Mucosa of descending colon (tissue), 3 donors: ENCODE measurements around the gene PSTPIP2. TPM values are rescaled to one million over a fixed set of nuclear protein-coding genes. Genes with fewer than 3 reads are reported as not detected.
"Not testable (repeated sequence)": the region's sequence is repeated elsewhere in the genome, so short reads cannot be mapped to it uniquely, and the experiment has no call there.

Source experiments
- ATAC-seq: fragments of 200-7000 bp; cut with Tn5 transposase; one replicate; pipeline ENCODE4 v1.9.1; 2020; ENCODE audit warnings: mild to moderate bottlenecking, moderate library complexity
- DNase-seq, 3 donors: peaks; one replicate each; pipeline ENCODE4 v3.0.0-alpha.2; 2020
- H3K36me3 ChIP-seq: fragments of 200-600 bp; one replicate; pipeline ENCODE4 v1.8.0; 2021; ENCODE audit warnings: low read depth, mild to moderate bottlenecking
- H3K4me1 ChIP-seq: fragments of 200-600 bp; one replicate; pipeline ENCODE4 v1.8.0; 2021; ENCODE audit warnings: low read depth, mild to moderate bottlenecking
- H3K4me3 ChIP-seq: fragments of 200-600 bp; one replicate; pipeline ENCODE4 v1.8.0; 2021; ENCODE audit warnings: mild to moderate bottlenecking
- H3K9me3 ChIP-seq: fragments of 200-600 bp; one replicate; pipeline ENCODE4 v1.8.0; 2021; ENCODE audit warnings: mild to moderate bottlenecking
- intact Hi-C, 2 donors: fragments of 100-400 bp; cut with DNase I in 1 of 2; cut with micrococcal nuclease in 1 of 2; formaldehyde crosslinking; loops; one replicate each; pipeline versions ENCODE4 v1.11.0 to v1.11.1; 2022; cut with DNase I, micrococcal nuclease
- total RNA-seq, 3 donors: library from RNA; stranded (reverse); fragmentation: NEBNext Ultra II Directional in 2 of 3; extraction: Animal tissue kit (Norgen Biotek cat#: 25700) in 2 of 3; gene quantifications; one replicate each; pipeline versions ENCODE4 v1.2.1 to v1.2.4, GENCODE V29; 2021 to 2023
- TF ChIP-seq, protein P1 (sequence below): fragments of 200-600 bp; IDR thresholded peaks from one replicate; pipeline ENCODE4 v1.8.0; 2022; ENCODE audit warnings: antibody characterized with exemption, mild to moderate bottlenecking
- donor health status: DM: no; HTN: no; CAD: no; lungs with moderate emphysema.
- donor health status: DM: no; HTN: no; CAD: no.
- donor health status: DM: no; HTN: yes; CAD: no.

PSTPIP2 gene
- total RNA-seq, 3 donors from 2014 or later = 2.9 to 9.4 (median 9.0) TPM

DNA sequence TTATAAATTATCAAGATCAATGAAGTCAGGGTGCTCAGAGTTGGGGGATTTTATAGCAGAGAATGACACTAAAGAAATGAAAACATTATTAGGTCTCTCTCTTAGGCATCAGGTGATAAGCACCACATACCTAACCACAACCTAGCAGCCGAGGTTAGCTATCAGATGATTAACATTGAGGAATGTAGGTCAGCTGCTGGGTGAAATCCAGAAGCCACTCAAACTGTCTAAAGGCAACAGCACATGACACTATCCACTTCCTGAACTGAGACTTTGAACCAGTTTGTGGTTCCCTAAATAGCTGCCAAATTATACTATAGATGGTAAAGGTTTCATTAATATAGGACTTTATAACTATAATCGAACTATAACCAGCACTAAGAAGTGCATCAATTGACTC, 109.6 kb downstream of the PSTPIP2 start:
- ATAC-seq = no peak
- intact Hi-C loops = loop anchor here in 1 of 2 donors (10.0 kb wide), 1 partner anchor 112 kb away; the partner anchor contains the start of gene PSTPIP2
- peaks cover 13% of the 10 kb centered on the region for H3K4me1 ChIP-seq
- peak in 1 of 3 donors; percentile 32 for DNase-seq
- no peaks in the 10 kb centered on the region for H3K36me3 ChIP-seq
- H3K4me3 ChIP-seq = no peak overlapping the region
- H3K9me3 ChIP-seq = no peaks in the 10 kb centered on the region
- TF ChIP-seq, protein P1, sequence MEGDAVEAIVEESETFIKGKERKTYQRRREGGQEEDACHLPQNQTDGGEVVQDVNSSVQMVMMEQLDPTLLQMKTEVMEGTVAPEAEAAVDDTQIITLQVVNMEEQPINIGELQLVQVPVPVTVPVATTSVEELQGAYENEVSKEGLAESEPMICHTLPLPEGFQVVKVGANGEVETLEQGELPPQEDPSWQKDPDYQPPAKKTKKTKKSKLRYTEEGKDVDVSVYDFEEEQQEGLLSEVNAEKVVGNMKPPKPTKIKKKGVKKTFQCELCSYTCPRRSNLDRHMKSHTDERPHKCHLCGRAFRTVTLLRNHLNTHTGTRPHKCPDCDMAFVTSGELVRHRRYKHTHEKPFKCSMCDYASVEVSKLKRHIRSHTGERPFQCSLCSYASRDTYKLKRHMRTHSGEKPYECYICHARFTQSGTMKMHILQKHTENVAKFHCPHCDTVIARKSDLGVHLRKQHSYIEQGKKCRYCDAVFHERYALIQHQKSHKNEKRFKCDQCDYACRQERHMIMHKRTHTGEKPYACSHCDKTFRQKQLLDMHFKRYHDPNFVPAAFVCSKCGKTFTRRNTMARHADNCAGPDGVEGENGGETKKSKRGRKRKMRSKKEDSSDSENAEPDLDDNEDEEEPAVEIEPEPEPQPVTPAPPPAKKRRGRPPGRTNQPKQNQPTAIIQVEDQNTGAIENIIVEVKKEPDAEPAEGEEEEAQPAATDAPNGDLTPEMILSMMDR = no peak

- DNase-seq, intact Hi-C loops, H3K4me1 ChIP-seq, H3K4me3 ChIP-seq, H3K36me3 ChIP-seq, ATAC-seq, H3K9me3 ChIP-seq: not testable (repeated sequence)
Measured at GRCh38 chr18:45959484-45959883, 112.6 kb downstream of the PSTPIP2 start.

GRCh38 chr18:45958730-45959129, 113.3 kb downstream of the PSTPIP2 start:
- Histone ChIP-seq H3K9me3 (no peaks in the 10 kb centered on the region), H3K4me3 (no peak overlapping the region), H3K4me1 (no peaks in the 10 kb centered on the region), H3K36me3 (no peaks in the 10 kb centered on the region)
- intact Hi-C loops = no loop called here
- no peak for DNase-seq
- TF ChIP-seq, protein P1 = no peak
- no peak for ATAC-seq

DNA sequence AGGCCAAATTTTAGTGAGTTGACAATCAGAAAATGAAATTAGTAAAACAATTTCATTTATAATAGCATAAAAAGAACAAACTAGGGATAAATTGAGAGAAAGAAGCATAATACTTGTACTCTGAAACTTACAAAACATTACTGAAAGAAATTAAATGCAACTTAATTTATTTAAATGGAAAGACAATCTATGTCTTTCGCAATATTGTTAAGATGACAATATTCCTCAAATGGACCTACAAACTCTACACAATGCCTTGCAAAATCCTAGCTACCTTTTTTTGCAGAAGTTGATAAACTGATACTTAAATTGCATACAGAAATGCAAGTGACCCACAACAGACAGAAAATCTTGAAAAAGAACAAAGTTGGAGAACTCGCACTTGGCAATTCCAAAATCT, 114.0 kb downstream of the PSTPIP2 start:
- no peaks in the 10 kb centered on the region for H3K9me3 ChIP-seq
- ATAC-seq (no peak), DNase-seq (no peak)
- no peak overlapping the region for H3K4me3 ChIP-seq
- TF ChIP-seq, protein P1 = no peak
- H3K36me3 ChIP-seq = no peaks in the 10 kb centered on the region
- no peaks in the 10 kb centered on the region for H3K4me1 ChIP-seq
- intact Hi-C loops = no loop called here

- ATAC-seq = no peak
- DNase-seq = no peak
- H3K36me3 ChIP-seq = no peaks in the 10 kb centered on the region
- TF ChIP-seq, protein P1 = no peak
- no peak overlapping the region for H3K4me3 ChIP-seq
- intact Hi-C loops = no loop called here
- no peaks in the 10 kb centered on the region for H3K4me1 ChIP-seq
- no peaks in the 10 kb centered on the region for H3K9me3 ChIP-seq
Measured at GRCh38 chr18:45957100-45957499, 115.0 kb downstream of the PSTPIP2 start.

DNA sequence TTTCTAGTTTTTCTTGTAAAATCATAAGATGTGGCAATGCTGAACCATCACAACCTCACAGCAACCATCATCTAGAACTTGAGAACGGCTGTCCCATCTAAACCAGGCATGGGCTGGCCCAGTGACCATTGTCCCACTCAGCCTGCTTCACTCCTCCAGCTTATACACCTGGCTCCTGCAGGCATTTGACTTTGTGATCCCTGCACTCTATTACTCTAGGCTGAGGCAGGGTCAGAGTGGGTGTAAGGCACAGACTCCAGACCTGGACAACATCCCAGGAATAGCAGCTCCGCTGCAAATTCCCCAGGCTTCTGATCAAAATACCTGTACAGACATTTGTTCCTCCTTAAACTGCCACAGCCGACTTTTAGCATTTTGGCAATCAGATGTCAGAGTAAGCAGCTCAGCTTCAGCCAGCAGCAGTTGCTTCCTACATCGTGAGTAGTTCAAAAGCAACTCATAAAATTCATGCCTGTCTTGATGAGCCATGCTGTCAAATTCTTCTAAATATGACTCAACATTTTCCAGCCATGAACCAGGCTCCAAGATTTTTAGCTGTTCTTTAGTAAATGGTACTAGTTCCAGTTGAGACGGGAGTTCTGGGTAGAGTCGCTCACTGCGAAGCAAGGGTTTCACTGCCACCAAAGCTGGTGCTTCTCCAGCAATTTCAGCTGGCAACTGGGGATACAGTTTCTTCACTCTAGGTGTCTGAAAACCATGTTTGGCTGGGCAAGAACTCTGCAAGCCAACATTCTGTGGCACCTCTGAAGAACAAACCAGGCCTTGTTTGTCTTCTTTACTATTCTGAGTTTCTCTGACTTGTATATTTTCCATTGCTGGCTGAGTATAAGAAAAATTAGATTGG, 117.8 kb downstream of the PSTPIP2 start:
- DNase-seq (no peak), ATAC-seq (no peak)
- intact Hi-C loops = no loop called here
- Histone ChIP-seq H3K4me1 (no peaks in the 10 kb centered on the region), H3K36me3 (no peaks in the 10 kb centered on the region), H3K4me3 (no peak overlapping the region), H3K9me3 (no peaks in the 10 kb centered on the region)
- TF ChIP-seq, protein P1 = no peak
